K562 (cell line): Measurements from ENCODE around the gene ECM1. TPM values are rescaled to one million over a fixed set of nuclear protein-coding genes. Genes with fewer than 3 reads are reported as not detected.
A peak's percentile ranks its signal among the peaks of the same experiment; 100 is the strongest.

ENCODE experiments used
- ATAC-seq: fragments of 200-7000 bp; cut with Tn5 transposase; 3 replicates; pipeline ENCODE4 v1.9.1; 2020; ENCODE audit warnings: moderate library complexity
- BruUV-seq: library from RNA; stranded (reverse); fragments of 400-500 nt; replicated peaks from 2 replicates; lab custom pipeline; 2021; lab: Mats Ljungman, UMichigan
- CTCF ChIA-PET: fragments of 300-600 bp; formaldehyde crosslinking; extraction: SDS; loops from one replicate; lab custom pipeline; 2021; ENCODE audit warnings: low intra/inter-chr PET ratio; lab: Yijun Ruan, JAX
- POLR2A ChIA-PET: fragments of 300-600, 350-650 bp; sonication (Branson Sonifier 250); formaldehyde crosslinking; extraction: SDS; loops from one replicate; lab custom pipeline; 2021; ENCODE audit warnings: antibody characterized with exemption, inconsistent platforms; lab: Yijun Ruan, JAX
- DNase-seq, 4 experiments: peaks; one replicate each; pipeline versions ENCODE4 v3.0.0 to v3.0.0-alpha.2; 2011 to 2018; ENCODE audit warnings: low spot score in 3 of 4, mixed read lengths in 3 of 4; ENCODE audit errors: extremely low read depth in 1 of 4
- FAIRE-seq: peaks from 2 replicates; lab custom pipeline; 2011; peaks lifted over from hg19 to GRCh38; lab: Jason Lieb, UNC
- H2AFZ ChIP-seq: 2 replicates; pipeline ENCODE4 v1.6.0; 2011; ENCODE audit warnings: low read depth, low read length, control low read depth, inconsistent platforms
- H3K27ac ChIP-seq: fragments of 200-600 bp; 3 replicates; pipeline ENCODE4 v1.8.0; 2011; ENCODE audit warnings: low read depth, mild to moderate bottlenecking, control low read depth, inconsistent platforms, low read length, moderate library complexity, mixed read lengths; ENCODE audit errors: extremely low read depth
- H3K27me3 ChIP-seq, 2 experiments: fragments of 300-600 bp in 1 of 2; 2 replicates in 1 of 2; 3 replicates in 1 of 2; pipeline versions ENCODE4 v1.6.0 to v1.8.0; 2011; ENCODE audit warnings: inconsistent platforms in 2 of 2, low read length in 2 of 2, mild to moderate bottlenecking in 1 of 2, mixed read lengths in 1 of 2, moderate library complexity in 1 of 2; ENCODE audit not compliant: control insufficient read depth in 2 of 2, insufficient read depth in 2 of 2
- H3K36me3 ChIP-seq: fragments of 300-600 bp; 3 replicates; pipeline ENCODE4 v1.8.0; 2011; ENCODE audit warnings: mild to moderate bottlenecking, low read length, inconsistent platforms; ENCODE audit not compliant: control insufficient read depth, insufficient read depth
- H3K4me1 ChIP-seq, 2 experiments: fragments of 200-600 bp in 1 of 2; replicated peaks in 1 of 2; 2 replicates in 1 of 2; 3 replicates in 1 of 2; pipeline versions ENCODE4 v1.5.1 to v1.8.0; 2011; ENCODE audit warnings: inconsistent platforms in 2 of 2, low read length in 2 of 2, mild to moderate bottlenecking in 1 of 2, mixed read lengths in 1 of 2, moderate library complexity in 1 of 2; ENCODE audit not compliant: control insufficient read depth in 2 of 2, insufficient read depth in 2 of 2
- H3K4me2 ChIP-seq: 2 replicates; pipeline ENCODE4 v1.6.1; 2011; ENCODE audit warnings: low read length, control low read depth, inconsistent platforms, mixed read lengths; ENCODE audit not compliant: insufficient read depth
- H3K4me3 ChIP-seq: fragments of 200-600 bp; sonication (generic), shearing (Covaris generic); 2 replicates; pipeline ENCODE4 v1.5.1; 2016; ENCODE audit warnings: control low read depth, inconsistent platforms
- H3K79me2 ChIP-seq: fragments of 200-600 bp; 3 replicates; pipeline ENCODE4 v1.8.0; 2011; ENCODE audit warnings: low read length, inconsistent platforms; ENCODE audit not compliant: control insufficient read depth, insufficient read depth
- H3K9ac ChIP-seq, 2 experiments: 2 replicates each; pipeline versions ENCODE4 v1.6.0 to v1.6.1; 2011; ENCODE audit warnings: low read depth in 2 of 2, low read length in 2 of 2, control low read depth in 1 of 2, inconsistent platforms in 1 of 2, mild to moderate bottlenecking in 1 of 2, mixed read lengths in 1 of 2; ENCODE audit not compliant: insufficient read depth in 1 of 2
- H3K9me1 ChIP-seq: one replicate; pipeline ENCODE4 v1.6.0; 2011; ENCODE audit warnings: inconsistent platforms, mild to moderate bottlenecking, low read length, moderate library complexity; ENCODE audit not compliant: control insufficient read depth, insufficient read depth
- H3K9me3 ChIP-seq: replicated peaks from 2 replicates; pipeline ENCODE4 v1.5.1; 2011; ENCODE audit warnings: low read depth, low read length, inconsistent platforms; ENCODE audit not compliant: control insufficient read depth, insufficient read depth
- H4K20me1 ChIP-seq: replicated peaks from 2 replicates; pipeline ENCODE4 v1.6.1; 2011; ENCODE audit warnings: low read length, inconsistent platforms, mixed read lengths; ENCODE audit not compliant: control insufficient read depth, insufficient read depth
- HDGF ChIP-seq: fragments of 450-650 bp; IDR thresholded peaks from 2 replicates; pipeline ENCODE4 v1.6.1; 2016
- SFPQ ChIP-seq: fragments of 200-400 bp; formaldehyde crosslinking; IDR thresholded peaks from 2 replicates; pipeline ENCODE4 v1.6.1; 2017; ENCODE audit warnings: mild to moderate bottlenecking, low read depth, low read length, moderate library complexity
- SMC3 ChIP-seq: conservative IDR thresholded peaks from 2 replicates; pipeline ENCODE4 v1.6.1; 2011; ENCODE audit warnings: low read depth, low read length, improper control_type of control experiment; ENCODE audit not compliant: insufficient read depth
- XRCC3 ChIP-seq: fragments of 450-650 bp; IDR thresholded peaks from 2 replicates; pipeline ENCODE4 v1.6.1; 2017; ENCODE audit warnings: mild to moderate bottlenecking, moderate library complexity
- ZNF609 ChIP-seq: sonication (generic); formaldehyde crosslinking; IDR thresholded peaks from 2 replicates; pipeline ENCODE4 v1.8.1; 2023; ENCODE audit warnings: missing genetic modification reagents, mild to moderate bottlenecking, borderline replicate concordance
- ZNF740 ChIP-seq, 3 experiments: fragments of 200-800 bp in 1 of 3; sonication (Bioruptor generic) in 1 of 3; sonication (generic) in 1 of 3; formaldehyde crosslinking in 1 of 3; IDR thresholded peaks; 2 replicates each; pipeline versions ENCODE4 v1.6.1 to v1.8.0; 2016 to 2022; ENCODE audit warnings: mild to moderate bottlenecking in 2 of 3, missing compliant biosample characterization in 2 of 3, missing genetic modification characterization in 2 of 3, missing genetic modification reagents in 1 of 3
- in situ Hi-C: fragments of 300-500 bp; cut with MboI; formaldehyde crosslinking; loops from 4 replicates; pipeline ENCODE4 v1.15.0; 2018; ENCODE audit warnings: inconsistent platforms, mixed read lengths
- intact Hi-C: fragments of 100-400 bp; cut with micrococcal nuclease; formaldehyde crosslinking; loops from 2 replicates; pipeline ENCODE4 v1.14.2; 2022
- polyA plus RNA-seq, 8 experiments: library from polyadenylated mRNA; depleted of rRNA in 4 of 8; stranded (reverse) in 5 of 8; unstranded in 3 of 8; fragments of >200 nt; fragmentation: Nextera tagmentation in 2 of 8; fragmentation: Illumina TruSeq in 1 of 8; extraction: Ambion mirVana in 2 of 8; extraction: Trizol in 1 of 8; gene quantifications; 2 replicates each; pipeline versions ENCODE4 v1.2.1 to v1.2.3, GENCODE V29; 2011 to 2014; ENCODE audit warnings: inconsistent platforms in 1 of 8, missing spikeins in 1 of 8
- total RNA-seq, 7 experiments: library from RNA; depleted of rRNA in 6 of 7; stranded (reverse); fragments of >200 nt in 6 of 7; fragmentation: Illumina TruSeq in 2 of 7; extraction: Trizol in 2 of 7; gene quantifications; 2 replicates each; pipeline versions ENCODE4 v1.2.1 to v1.2.3, GENCODE V29; 2011 to 2021; ENCODE audit warnings: low replicate concordance in 1 of 7

ECM1 gene
- total and polyA plus RNA-seq, 9 of the 15 experiments (the other 6 are each of a cell fraction or from before 2014, with no cell fraction given), result 6.6 to 52.2 (median 12.8) TPM

GRCh38 chr1:150464422-150464826 lies 43.5 kb upstream of the ECM1 start (continued):
- no peak for TF ChIP-seq HDGF
- peak; percentile 83 for TF ChIP-seq SMC3

- no peak overlapping the region for H3K4me2 ChIP-seq
- no peak overlapping the region for H3K4me3 ChIP-seq
- H3K36me3 ChIP-seq, result peaks cover 60% of the 10 kb centered on the region
- H3K27me3 ChIP-seq, result no peaks in the 10 kb centered on the region
- H4K20me1 ChIP-seq, result no peaks in the 10 kb centered on the region
- POLR2A ChIA-PET, result no interaction called here
- no peak overlapping the region for H2AFZ ChIP-seq
- TF ChIP-seq SFPQ (no peak), ZNF609 (CRISPR knock-in tag) (no peak), ZNF740 (CRISPR knock-in tag; IDR thresholded peaks at IDR 0.05) (no peak), ZNF740 (tag; IDR thresholded peaks at IDR 0.05) (no peak), XRCC3 (no peak)
- CTCF ChIA-PET, result interaction anchor here (1.2 kb wide), 1 partner anchor 49 kb away, joined by 10 read pairs; no protein-coding TSS in a partner anchor
- intact Hi-C loops, result no loop called here
- no peak for DNase-seq
- BruUV-seq, result no TSS peak
- no peak overlapping the region for H3K9ac ChIP-seq
- no peaks in the 10 kb centered on the region for H3K9me1 ChIP-seq
- no peak overlapping the region for H3K27ac ChIP-seq
- H3K79me2 ChIP-seq, result no peaks in the 10 kb centered on the region
- no peaks in the 10 kb centered on the region for H3K4me1 ChIP-seq
- in situ Hi-C loops, result no loop called here
- no peak for ATAC-seq
- H3K9me3 ChIP-seq, result no peaks in the 10 kb centered on the region
- no peak for FAIRE-seq
Observed at GRCh38 chr1:150466964-150467363, 40.9 kb upstream of the ECM1 start.
